GM12878 (cell line): ENCODE measurements around the gene SLC25A52. TPM values are rescaled to one million over a fixed set of nuclear protein-coding genes. Genes with fewer than 3 reads are reported as not detected.
A peak's percentile ranks its signal among the peaks of the same experiment; 100 is the strongest.

Experiments used
- ATAC-seq: fragments of 200-7000 bp; cut with Tn5 transposase; 3 replicates; pipeline ENCODE4 v1.9.1; 2020; ENCODE audit warnings: mild to moderate bottlenecking, moderate library complexity
- BruUV-seq: library from RNA; stranded (reverse); fragments of 400-500 nt; replicated peaks from 2 replicates; lab custom pipeline; 2021; lab: Mats Ljungman, UMichigan
- CTCF ChIA-PET: fragments of 300-600 bp; sonication (Branson Sonifier 250); formaldehyde crosslinking; extraction: SDS; loops from one replicate; lab custom pipeline; 2021; ENCODE audit warnings: inconsistent platforms; lab: Yijun Ruan, JAX
- POLR2A ChIA-PET: fragments of 350-600 bp; formaldehyde crosslinking; extraction: SDS; loops from one replicate; lab custom pipeline; 2021; ENCODE audit warnings: inconsistent platforms; lab: Charles Lee
- RAD21 ChIA-PET: fragments of 300-600 bp; sonication (Branson Sonifier 250); formaldehyde crosslinking; loops from one replicate; lab custom pipeline; 2023; ENCODE audit warnings: antibody characterized with exemption; ENCODE audit not compliant: unreplicated experiment; lab: Charles Lee
- SMC1A ChIA-PET: fragments of 300-600 bp; sonication (Branson Sonifier 250); formaldehyde crosslinking; loops from one replicate; lab custom pipeline; 2023; ENCODE audit not compliant: unreplicated experiment, uncharacterized antibody; lab: Charles Lee
- DNase-seq: peaks from one replicate; pipeline ENCODE4 v3.0.0-alpha.2; 2011; ENCODE audit warnings: low read depth, low spot score
- FAIRE-seq: peaks from 3 replicates; lab custom pipeline; 2011; peaks lifted over from hg19 to GRCh38; lab: Jason Lieb, UNC
- H2AFZ ChIP-seq: 2 replicates; pipeline ENCODE4 v1.6.0; 2011; ENCODE audit warnings: low read depth, low read length, control low read depth; ENCODE audit not compliant: control insufficient read depth
- H3K27ac ChIP-seq: 2 replicates; pipeline ENCODE4 v1.5.1; 2011; ENCODE audit warnings: control low read depth; ENCODE audit not compliant: control insufficient read depth, insufficient read depth
- H3K27me3 ChIP-seq, 2 experiments: replicated peaks in 1 of 2; 2 replicates each; pipeline versions ENCODE4 v1.6.0 to v1.6.1; 2011; ENCODE audit warnings: low read length in 1 of 2; ENCODE audit not compliant: control insufficient read depth in 2 of 2, insufficient read depth in 2 of 2
- H3K36me3 ChIP-seq, 2 experiments: 2 replicates each; pipeline ENCODE4 v1.5.1; 2011; ENCODE audit warnings: low read length in 1 of 2; ENCODE audit not compliant: control insufficient read depth in 2 of 2, insufficient read depth in 2 of 2
- H3K4me1 ChIP-seq: 2 replicates; pipeline ENCODE4 v1.6.1; 2011; ENCODE audit warnings: mild to moderate bottlenecking, low read length, moderate library complexity, mixed read lengths; ENCODE audit not compliant: control insufficient read depth, insufficient read depth
- H3K4me2 ChIP-seq: 2 replicates; pipeline ENCODE4 v1.6.0; 2011; ENCODE audit warnings: control low read depth; ENCODE audit not compliant: control insufficient read depth, insufficient read depth
- H3K4me3 ChIP-seq: fragments of 200-600 bp; sonication (generic); 2 replicates; pipeline ENCODE4 v1.5.1; 2016
- H3K79me2 ChIP-seq: 2 replicates; pipeline ENCODE4 v1.6.0; 2011; ENCODE audit warnings: low read length; ENCODE audit not compliant: control insufficient read depth, insufficient read depth
- H3K9ac ChIP-seq: 2 replicates; pipeline ENCODE4 v1.8.0; 2011; ENCODE audit warnings: low read length, control low read depth, mixed read lengths; ENCODE audit not compliant: control insufficient read depth, insufficient read depth
- H3K9me3 ChIP-seq: replicated peaks from 3 replicates; pipeline ENCODE4 v1.5.1; 2011; ENCODE audit warnings: mild to moderate bottlenecking, low read length; ENCODE audit not compliant: control insufficient read depth, insufficient read depth
- H4K20me1 ChIP-seq: 2 replicates; pipeline ENCODE4 v1.6.0; 2011; ENCODE audit not compliant: control insufficient read depth, insufficient read depth
- ASH2L ChIP-seq: fragments of 300-600, 200-600 bp; sonication (generic); IDR thresholded peaks from 2 replicates; pipeline ENCODE4 v1.6.1; 2017; ENCODE audit warnings: low read depth, mild to moderate bottlenecking, borderline replicate concordance
- ATF3 ChIP-seq: IDR thresholded peaks from 2 replicates; pipeline ENCODE4 v1.6.1; 2011; ENCODE audit warnings: low read depth, mild to moderate bottlenecking, low read length, moderate library complexity, borderline replicate concordance; ENCODE audit errors: extremely low read depth
- ATF7 ChIP-seq: fragments of 450-650 bp; IDR thresholded peaks from 2 replicates; pipeline ENCODE4 v1.6.1; 2016; ENCODE audit warnings: low read depth, mild to moderate bottlenecking
- EGR1 ChIP-seq, 2 experiments: IDR thresholded peaks; 1 replicate in 1 of 2; 2 replicates in 1 of 2; pipeline ENCODE4 v1.6.1; 2011 to 2012; ENCODE audit warnings: low read depth in 2 of 2, low read length in 2 of 2, borderline replicate concordance in 1 of 2, mild to moderate bottlenecking in 1 of 2, moderate library complexity in 1 of 2
- ETV6 ChIP-seq, 2 experiments: fragments of 450-650 bp in 1 of 2; IDR thresholded peaks in 1 of 2; conservative IDR thresholded peaks in 1 of 2; 2 replicates each; pipeline ENCODE4 v1.6.1; 2014; ENCODE audit warnings: antibody characterized with exemption in 1 of 2, borderline replicate concordance in 1 of 2, low read depth in 1 of 2, mild to moderate bottlenecking in 1 of 2, moderate library complexity in 1 of 2
- HCFC1 ChIP-seq: fragments of 150-350 bp; IDR thresholded peaks from 2 replicates; pipeline ENCODE4 v1.6.1; 2014; ENCODE audit warnings: low read length
- HDAC6 ChIP-seq: fragments of 200-600 bp; sonication (generic); IDR thresholded peaks from one replicate; pipeline ENCODE4 v1.8.0; 2017; ENCODE audit warnings: antibody characterized with exemption; ENCODE audit not compliant: unreplicated experiment
- IKZF2 ChIP-seq, 2 experiments: fragments of 450-650 bp; IDR thresholded peaks; 2 replicates each; pipeline ENCODE4 v1.6.1; 2017; ENCODE audit warnings: mild to moderate bottlenecking in 2 of 2, moderate library complexity in 2 of 2
- KDM1A ChIP-seq: fragments of 200-600 bp; sonication (generic); IDR thresholded peaks from 2 replicates; pipeline ENCODE4 v1.6.1; 2016; ENCODE audit warnings: borderline replicate concordance
- NFIC ChIP-seq: IDR thresholded peaks from 2 replicates; pipeline ENCODE4 v1.6.1; 2012; ENCODE audit warnings: low read depth, mild to moderate bottlenecking, inconsistent platforms, low read length, moderate library complexity
- RAD51 ChIP-seq: fragments of 450-650 bp; IDR thresholded peaks from 2 replicates; pipeline ENCODE4 v1.6.1; 2016; ENCODE audit warnings: moderate library complexity, mild to moderate bottlenecking, inconsistent platforms
- ZBTB11 ChIP-seq: fragments of 450-650 bp; formaldehyde crosslinking; IDR thresholded peaks from 2 replicates; pipeline ENCODE4 v1.5.0; 2022; ENCODE audit warnings: mild to moderate bottlenecking, missing genetic modification characterization
- ZNF622 ChIP-seq: fragments of 450-650 bp; IDR thresholded peaks from 2 replicates; pipeline ENCODE4 v1.6.1; 2017; ENCODE audit warnings: mild to moderate bottlenecking, inconsistent platforms
- WGBS: methylation state at CpG from one replicate; pipeline ENCODE4 v1.1.6; 2016; ENCODE audit warnings: low lambda C conversion rate; ENCODE audit not compliant: insufficient replicate concordance, insufficient coverage; ENCODE audit errors: missing lambda C conversion rate; 5-methylcytosine and 5-hydroxymethylcytosine counted together
- in situ Hi-C: fragments of 300-500 bp; cut with MboI; formaldehyde crosslinking; loops from 9 replicates; pipeline ENCODE4 v1.14.3; 2018; ENCODE audit warnings: mixed read lengths
- intact Hi-C: fragments of 100-400 bp; cut with micrococcal nuclease; formaldehyde crosslinking; loops from one replicate; pipeline ENCODE4 v1.14.2; 2022; ENCODE audit not compliant: unreplicated experiment
- polyA plus RNA-seq, 11 experiments: library from polyadenylated mRNA; depleted of rRNA in 4 of 11; unstranded in 6 of 11; stranded (reverse) in 5 of 11; fragments of >200 nt; fragmentation: Nextera tagmentation in 4 of 11; fragmentation: Illumina TruSeq in 1 of 11; extraction: Ambion mirVana in 4 of 11; extraction: Trizol in 1 of 11; gene quantifications; 1 replicate in 1 of 11; 2 replicates in 10 of 11; pipeline versions ENCODE4 v1.2.1 to v1.2.3, GENCODE V29; 2011 to 2016; ENCODE audit warnings: inconsistent platforms in 2 of 11, missing spikeins in 2 of 11, low read depth in 1 of 11
- total RNA-seq, 4 experiments: library from RNA; depleted of rRNA in 3 of 4; stranded (reverse); fragments of >200 nt in 3 of 4; fragmentation: Illumina TruSeq in 1 of 4; extraction: Trizol in 1 of 4; gene quantifications; 2 replicates each; pipeline versions ENCODE4 v1.2.1 to v1.2.3, GENCODE V29; 2013 to 2021
- TF ChIP-seq, protein P1 (sequence below): fragments of 450-650 bp; IDR thresholded peaks from 2 replicates; pipeline ENCODE4 v1.6.1; 2017; ENCODE audit warnings: mild to moderate bottlenecking

The SLC25A52 gene
- total and polyA plus RNA-seq, 10 of the 15 experiments (the other 5 are each of a cell fraction or from before 2014, with no cell fraction given) = not detected

- TF ChIP-seq ATF7 = 0 out of 2 replicates have a peak, but pooled peaks have one; percentile 19
Measured at GRCh38 chr18:31736630-31737029, 24.1 kb downstream of the SLC25A52 start (continued).

- no peak overlapping the region for H3K4me3 ChIP-seq
- no peaks in the 10 kb centered on the region for H3K9me3 ChIP-seq
- ATAC-seq (no peak), DNase-seq (no peak), FAIRE-seq (no peak)
- H4K20me1 ChIP-seq = no peaks in the 10 kb centered on the region
- H3K9ac ChIP-seq = no peak overlapping the region
- WGBS = 10% methylated on average over 3 of the region's 3 CpGs
- H3K36me3 ChIP-seq = no peaks in the 10 kb centered on the region
- in situ Hi-C loops = no loop called here
- no TSS peak for BruUV-seq
- SMC1A ChIA-PET = interaction anchor here (0.6 to 1.5 kb wide), 3 partner anchors 9 to 60 kb away, joined by 3 to 5 read pairs (median 4); no protein-coding TSS in a partner anchor
- no peak overlapping the region for H2AFZ ChIP-seq
- CTCF ChIA-PET = interaction anchor here (3.0 kb wide), 1 partner anchor 9 kb away, joined by 12 read pairs; no protein-coding TSS in a partner anchor
- no peak overlapping the region for H3K4me2 ChIP-seq
- POLR2A ChIA-PET = no interaction called here
- TF ChIP-seq IKZF2 (IDR thresholded peaks at IDR 0.05) (no peak), NFIC (no peak), HDAC6 (no peak), ASH2L (no peak), ATF3 (no peak), ETV6 (conservative IDR thresholded peaks at IDR 0.05 in 1 of 2, IDR thresholded peaks at IDR 0.05 in 1 of 2; ENCODE audit: borderline replicate concordance in 1 of 2, low read depth in 1 of 2) (no peak), ZBTB11 (CRISPR knock-in tag) (no peak), KDM1A (no peak), RAD51 (no peak), EGR1 (IDR thresholded peaks at IDR 0.05; ENCODE audit: borderline replicate concordance in 1 of 2, low read depth in 2 of 2, low read length in 2 of 2) (no peak), ZNF622 (no peak), HCFC1 (no peak)
- TF ChIP-seq, protein P1, sequence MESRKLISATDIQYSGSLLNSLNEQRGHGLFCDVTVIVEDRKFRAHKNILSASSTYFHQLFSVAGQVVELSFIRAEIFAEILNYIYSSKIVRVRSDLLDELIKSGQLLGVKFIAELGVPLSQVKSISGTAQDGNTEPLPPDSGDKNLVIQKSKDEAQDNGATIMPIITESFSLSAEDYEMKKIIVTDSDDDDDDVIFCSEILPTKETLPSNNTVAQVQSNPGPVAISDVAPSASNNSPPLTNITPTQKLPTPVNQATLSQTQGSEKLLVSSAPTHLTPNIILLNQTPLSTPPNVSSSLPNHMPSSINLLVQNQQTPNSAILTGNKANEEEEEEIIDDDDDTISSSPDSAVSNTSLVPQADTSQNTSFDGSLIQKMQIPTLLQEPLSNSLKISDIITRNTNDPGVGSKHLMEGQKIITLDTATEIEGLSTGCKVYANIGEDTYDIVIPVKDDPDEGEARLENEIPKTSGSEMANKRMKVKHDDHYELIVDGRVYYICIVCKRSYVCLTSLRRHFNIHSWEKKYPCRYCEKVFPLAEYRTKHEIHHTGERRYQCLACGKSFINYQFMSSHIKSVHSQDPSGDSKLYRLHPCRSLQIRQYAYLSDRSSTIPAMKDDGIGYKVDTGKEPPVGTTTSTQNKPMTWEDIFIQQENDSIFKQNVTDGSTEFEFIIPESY = no peak
- TF ChIP-seq, all 136 proteins: peak for 0
- Histone ChIP-seq H3K27ac (no peak overlapping the region), H3K4me1 (no peaks in the 10 kb centered on the region), H3K79me2 (no peaks in the 10 kb centered on the region), H3K27me3 (no peaks in the 10 kb centered on the region)
- RAD21 ChIA-PET = interaction anchor here (1.2 to 1.5 kb wide), 2 partner anchors 9 kb away, joined by 4 to 6 read pairs; no protein-coding TSS in a partner anchor
- intact Hi-C loops = no loop called here
Measured at GRCh38 chr18:31731628-31732027, 29.1 kb downstream of the SLC25A52 start.
